GM19238 (cell line): ENCODE measurements around the gene ADAMTSL2.

Experiments used
- DNase-seq: peaks from one replicate; pipeline ENCODE4 v3.0.0; 2011; ENCODE audit warnings: low spot score; ENCODE audit not compliant: insufficient read length

ADAMTSL2 gene

GRCh38 chr9:133532937-133533668 lies 1.4 kb upstream of the ADAMTSL2 start:
- DNase-seq: peak; percentile 44

- no peak for DNase-seq
Measured at GRCh38 chr9:133533857-133534256, 647 bp upstream of the ADAMTSL2 start.

- DNase-seq: no peak
Measured at GRCh38 chr9:133535306-133535877, 888 bp downstream of the ADAMTSL2 start.

DNA sequence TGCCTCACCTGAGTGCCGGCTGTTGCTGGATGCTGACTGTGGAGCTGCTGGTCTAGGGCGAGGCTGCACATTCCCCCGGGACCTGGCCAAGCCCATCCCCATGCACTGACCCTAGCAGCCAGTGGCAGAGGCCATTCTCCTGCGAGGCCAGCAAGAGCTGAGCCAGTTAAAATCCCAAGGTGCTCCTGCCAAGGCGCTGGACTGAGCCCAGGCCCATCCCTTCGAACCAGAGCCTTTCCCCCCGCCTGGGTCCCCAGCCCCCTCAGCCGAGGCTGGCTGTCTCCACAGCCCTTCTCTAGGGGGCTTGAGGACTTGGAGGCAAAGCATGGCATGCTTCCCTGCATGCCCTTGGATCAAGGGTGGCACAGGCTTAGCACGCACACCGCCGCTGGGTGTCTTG lies 1.6 kb downstream of the ADAMTSL2 start:
- DNase-seq: no peak

DNA sequence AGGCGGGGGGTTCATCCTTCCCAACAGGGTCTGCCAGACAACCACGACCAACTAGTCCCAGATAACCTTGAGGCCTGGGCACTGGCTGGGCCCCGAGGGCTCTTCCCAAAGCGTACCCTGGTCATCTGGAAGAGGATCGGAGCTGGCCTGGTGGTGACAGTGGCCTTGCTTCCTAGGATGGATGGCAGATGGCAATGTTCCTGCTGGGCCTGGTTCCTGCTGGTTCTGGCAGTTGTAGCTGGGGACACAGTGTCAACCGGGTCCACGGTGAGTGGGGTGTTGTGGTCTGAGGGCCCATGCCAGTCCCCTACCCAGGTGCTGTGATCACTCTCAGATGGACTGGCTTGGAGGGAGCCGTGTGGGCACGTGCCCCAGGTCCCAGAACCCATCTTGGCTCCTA lies 2.0 kb downstream of the ADAMTSL2 start:
- no peak for DNase-seq

DNA sequence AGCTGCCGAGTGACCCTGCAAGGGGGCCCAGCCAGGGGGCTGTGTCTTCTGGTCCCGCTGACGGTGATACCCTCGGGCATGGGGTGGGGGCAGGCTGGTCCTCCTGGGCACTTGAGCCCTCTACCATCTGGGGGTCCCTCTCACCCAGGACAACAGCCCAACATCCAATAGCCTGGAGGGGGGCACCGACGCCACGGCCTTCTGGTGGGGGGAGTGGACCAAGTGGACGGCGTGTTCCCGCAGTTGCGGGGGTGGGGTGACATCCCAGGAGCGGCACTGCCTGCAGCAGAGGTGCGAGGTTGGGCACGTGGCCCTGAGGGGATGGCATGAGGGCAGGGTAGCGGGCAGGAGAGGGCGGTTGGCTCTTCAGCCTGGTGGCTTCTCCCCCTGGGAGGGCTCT lies 2.8 kb downstream of the ADAMTSL2 start:
- no peak for DNase-seq

DNA sequence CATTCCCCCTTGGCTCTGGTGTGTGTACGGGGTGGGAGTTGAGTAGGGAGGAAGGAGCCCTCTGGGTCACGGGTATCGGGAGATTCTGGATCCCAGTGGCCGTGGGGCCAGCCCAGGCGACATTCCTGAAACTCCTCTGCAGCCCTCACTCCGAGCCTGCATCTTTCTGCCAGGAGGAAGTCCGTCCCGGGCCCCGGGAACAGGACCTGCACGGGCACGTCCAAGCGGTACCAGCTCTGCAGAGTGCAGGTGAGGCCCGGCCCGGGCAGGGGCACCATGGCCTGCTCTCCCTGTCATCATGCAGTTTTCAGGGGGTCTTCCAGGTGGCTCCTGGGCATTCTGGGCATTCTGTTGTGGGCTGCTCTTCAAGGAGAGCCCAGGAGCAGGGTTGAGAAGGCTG lies 3.7 kb downstream of the ADAMTSL2 start:
- DNase-seq: no peak

GRCh38 chr9:133538851-133539833 lies 4.6 kb downstream of the ADAMTSL2 start:
- DNase-seq: no peak

DNA sequence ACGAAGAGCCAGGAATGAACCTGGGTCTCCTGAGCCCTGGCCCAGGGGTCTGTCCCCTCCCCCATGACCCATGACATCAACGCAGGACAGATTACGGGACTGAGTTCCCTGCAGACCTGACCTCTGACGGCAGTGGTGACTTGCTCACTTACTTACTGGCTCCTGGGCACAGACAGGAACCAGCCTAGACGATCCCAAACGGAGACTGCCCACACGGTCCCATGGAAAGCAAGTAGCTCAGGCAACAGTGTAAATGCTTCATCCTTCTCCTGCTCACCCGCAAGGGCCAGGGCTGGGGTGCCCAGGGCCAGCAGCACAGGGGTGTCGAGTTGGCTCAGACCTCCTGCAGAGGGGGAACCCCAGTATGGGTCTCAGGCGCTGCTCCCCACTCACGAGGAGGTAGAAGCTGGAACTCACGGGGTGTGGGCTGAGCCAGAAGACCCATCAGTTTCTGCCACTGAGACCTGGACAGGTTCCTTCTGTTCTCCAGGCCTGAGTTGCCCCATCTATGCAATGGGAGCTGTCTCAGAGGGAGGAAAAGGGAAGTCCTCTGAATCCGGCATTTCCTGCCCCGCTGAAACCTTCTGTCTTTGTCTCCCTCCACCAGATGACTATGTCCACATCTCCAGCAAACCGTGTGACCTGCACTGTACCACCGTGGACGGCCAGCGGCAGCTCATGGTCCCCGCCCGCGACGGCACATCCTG lies 5.6 kb downstream of the ADAMTSL2 start:
- DNase-seq: no peak

- no peak for DNase-seq
Measured at GRCh38 chr9:133540698-133541025, 6.2 kb downstream of the ADAMTSL2 start.

GRCh38 chr9:133542002-133542401 lies 7.5 kb downstream of the ADAMTSL2 start:
- DNase-seq: no peak

GRCh38 chr9:133543772-133544467 lies 9.4 kb downstream of the ADAMTSL2 start:
- no peak for DNase-seq

- DNase-seq: no peak
Measured at GRCh38 chr9:133545494-133546286, 11.2 kb downstream of the ADAMTSL2 start.

DNA sequence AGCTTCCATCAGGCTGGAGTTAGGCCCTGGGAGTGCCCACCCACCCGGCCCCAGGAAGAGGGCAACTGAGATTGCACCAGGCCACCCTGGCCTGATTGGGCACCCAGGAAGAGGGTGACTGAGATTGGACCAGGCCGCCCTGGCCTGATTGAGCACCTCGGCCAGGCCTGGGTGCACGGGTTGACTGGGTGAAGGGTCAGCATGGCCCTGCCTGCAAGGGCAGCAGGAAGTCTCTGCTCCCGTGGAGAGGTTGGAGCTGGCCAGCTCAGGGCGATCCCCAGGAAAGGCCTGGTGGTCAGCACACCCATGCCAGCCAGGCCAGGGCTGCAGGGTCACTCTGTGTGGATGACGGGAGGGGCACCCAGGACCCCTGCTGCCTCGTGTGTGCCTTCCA lies 11.8 kb downstream of the ADAMTSL2 start:
- no peak for DNase-seq

DNA sequence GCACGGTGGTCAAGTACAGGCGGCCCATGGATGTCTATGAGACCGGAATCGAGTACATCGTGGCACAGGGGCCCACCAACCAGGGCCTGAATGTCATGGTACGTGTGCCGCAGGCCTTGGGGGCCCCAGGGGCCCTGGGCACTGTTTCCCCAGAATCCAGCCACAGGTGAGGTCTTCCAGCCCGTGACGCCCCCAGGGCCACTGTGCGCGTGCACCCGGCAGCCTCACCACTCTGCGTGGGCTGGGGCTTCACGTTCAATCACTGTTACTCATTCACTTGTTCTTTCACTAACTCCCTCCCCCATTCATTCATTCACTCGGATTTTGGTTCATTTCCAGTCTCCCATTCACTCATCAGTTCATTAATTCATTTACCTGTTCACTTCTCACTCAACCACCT lies 12.6 kb downstream of the ADAMTSL2 start:
- no peak for DNase-seq

DNA sequence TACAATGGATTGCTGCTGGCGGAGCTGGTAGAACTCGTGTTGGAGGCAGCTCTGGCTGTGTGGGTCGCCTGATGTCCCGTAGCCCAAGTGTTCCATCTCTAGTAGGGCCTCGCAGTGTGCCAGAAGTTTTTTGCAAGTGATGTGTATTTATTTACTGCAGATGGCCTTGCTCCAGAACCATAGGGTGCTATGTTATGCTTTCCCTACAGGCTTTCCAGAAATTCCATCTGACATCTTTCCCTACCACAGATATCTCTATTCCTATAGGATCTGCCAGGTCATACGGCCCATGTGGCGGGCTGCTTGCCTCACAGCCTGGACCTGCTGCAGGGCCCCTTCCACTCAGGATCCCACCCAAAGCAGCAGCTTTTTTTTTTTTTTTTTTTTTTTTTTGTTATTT lies 16.9 kb downstream of the ADAMTSL2 start:
- DNase-seq: no peak

DNA sequence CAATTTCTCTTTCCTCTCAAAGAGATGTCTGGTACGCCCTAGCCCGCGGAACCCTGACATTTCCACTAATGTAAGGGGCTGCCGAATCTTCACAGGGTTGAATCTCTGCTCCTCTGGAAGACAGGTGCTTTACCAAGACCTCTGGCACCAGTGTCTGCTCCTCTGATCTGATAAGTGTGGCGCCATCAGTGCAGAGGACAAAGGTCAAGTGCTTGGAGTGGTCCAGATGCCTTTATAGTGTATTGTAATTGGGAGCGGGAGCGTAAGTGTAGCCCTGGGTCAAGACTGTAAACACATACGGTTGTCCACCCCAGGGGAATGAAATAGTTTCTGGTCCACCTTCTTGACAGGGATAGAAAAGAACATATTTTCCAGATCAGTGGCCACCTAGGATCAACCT lies 17.7 kb downstream of the ADAMTSL2 start:
- no peak for DNase-seq

GRCh38 chr9:133553123-133553522 lies 18.6 kb downstream of the ADAMTSL2 start:
- DNase-seq: no peak

GRCh38 chr9:133553973-133554713 lies 19.6 kb downstream of the ADAMTSL2 start:
- no peak for DNase-seq

- no peak for DNase-seq
Measured at GRCh38 chr9:133554729-133555128, 20.2 kb downstream of the ADAMTSL2 start.
